HL-60 (cell line): ENCODE results near the gene CNOT11.

Experiments used
- TF ChIP-seq, protein P1 (sequence below): IDR thresholded peaks from one replicate; pipeline ENCODE4 v1.5.1; 2011; ENCODE audit warnings: low read length, control low read depth, inconsistent platforms; ENCODE audit not compliant: insufficient read depth
- TF ChIP-seq, protein P2 (sequence below): IDR thresholded peaks from 2 replicates; pipeline ENCODE4 v1.6.1; 2012; ENCODE audit warnings: low read depth; ENCODE audit not compliant: insufficient replicate concordance

DNA sequence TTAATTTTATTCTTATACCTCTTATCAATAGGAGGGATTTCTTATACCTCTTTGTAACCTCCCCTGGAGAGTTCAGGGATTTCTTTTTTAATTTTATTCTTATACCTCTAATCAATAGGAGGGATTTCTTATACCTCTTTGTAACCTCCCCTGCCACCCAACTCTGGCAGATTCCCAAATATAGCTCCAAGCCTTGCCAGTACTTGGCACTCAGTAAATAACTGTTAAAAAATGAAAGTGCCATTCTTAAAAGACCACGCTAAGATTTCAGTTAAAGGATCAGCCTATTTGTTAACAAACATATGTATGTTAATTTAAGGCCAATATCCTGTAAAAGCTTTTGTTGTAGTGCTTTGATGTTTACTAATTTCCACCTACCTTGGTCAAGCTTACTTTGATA lies 51.0 kb downstream of the CNOT11 start:
- TF ChIP-seq, protein P1, sequence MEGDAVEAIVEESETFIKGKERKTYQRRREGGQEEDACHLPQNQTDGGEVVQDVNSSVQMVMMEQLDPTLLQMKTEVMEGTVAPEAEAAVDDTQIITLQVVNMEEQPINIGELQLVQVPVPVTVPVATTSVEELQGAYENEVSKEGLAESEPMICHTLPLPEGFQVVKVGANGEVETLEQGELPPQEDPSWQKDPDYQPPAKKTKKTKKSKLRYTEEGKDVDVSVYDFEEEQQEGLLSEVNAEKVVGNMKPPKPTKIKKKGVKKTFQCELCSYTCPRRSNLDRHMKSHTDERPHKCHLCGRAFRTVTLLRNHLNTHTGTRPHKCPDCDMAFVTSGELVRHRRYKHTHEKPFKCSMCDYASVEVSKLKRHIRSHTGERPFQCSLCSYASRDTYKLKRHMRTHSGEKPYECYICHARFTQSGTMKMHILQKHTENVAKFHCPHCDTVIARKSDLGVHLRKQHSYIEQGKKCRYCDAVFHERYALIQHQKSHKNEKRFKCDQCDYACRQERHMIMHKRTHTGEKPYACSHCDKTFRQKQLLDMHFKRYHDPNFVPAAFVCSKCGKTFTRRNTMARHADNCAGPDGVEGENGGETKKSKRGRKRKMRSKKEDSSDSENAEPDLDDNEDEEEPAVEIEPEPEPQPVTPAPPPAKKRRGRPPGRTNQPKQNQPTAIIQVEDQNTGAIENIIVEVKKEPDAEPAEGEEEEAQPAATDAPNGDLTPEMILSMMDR = no peak
- TF ChIP-seq, protein P2, sequence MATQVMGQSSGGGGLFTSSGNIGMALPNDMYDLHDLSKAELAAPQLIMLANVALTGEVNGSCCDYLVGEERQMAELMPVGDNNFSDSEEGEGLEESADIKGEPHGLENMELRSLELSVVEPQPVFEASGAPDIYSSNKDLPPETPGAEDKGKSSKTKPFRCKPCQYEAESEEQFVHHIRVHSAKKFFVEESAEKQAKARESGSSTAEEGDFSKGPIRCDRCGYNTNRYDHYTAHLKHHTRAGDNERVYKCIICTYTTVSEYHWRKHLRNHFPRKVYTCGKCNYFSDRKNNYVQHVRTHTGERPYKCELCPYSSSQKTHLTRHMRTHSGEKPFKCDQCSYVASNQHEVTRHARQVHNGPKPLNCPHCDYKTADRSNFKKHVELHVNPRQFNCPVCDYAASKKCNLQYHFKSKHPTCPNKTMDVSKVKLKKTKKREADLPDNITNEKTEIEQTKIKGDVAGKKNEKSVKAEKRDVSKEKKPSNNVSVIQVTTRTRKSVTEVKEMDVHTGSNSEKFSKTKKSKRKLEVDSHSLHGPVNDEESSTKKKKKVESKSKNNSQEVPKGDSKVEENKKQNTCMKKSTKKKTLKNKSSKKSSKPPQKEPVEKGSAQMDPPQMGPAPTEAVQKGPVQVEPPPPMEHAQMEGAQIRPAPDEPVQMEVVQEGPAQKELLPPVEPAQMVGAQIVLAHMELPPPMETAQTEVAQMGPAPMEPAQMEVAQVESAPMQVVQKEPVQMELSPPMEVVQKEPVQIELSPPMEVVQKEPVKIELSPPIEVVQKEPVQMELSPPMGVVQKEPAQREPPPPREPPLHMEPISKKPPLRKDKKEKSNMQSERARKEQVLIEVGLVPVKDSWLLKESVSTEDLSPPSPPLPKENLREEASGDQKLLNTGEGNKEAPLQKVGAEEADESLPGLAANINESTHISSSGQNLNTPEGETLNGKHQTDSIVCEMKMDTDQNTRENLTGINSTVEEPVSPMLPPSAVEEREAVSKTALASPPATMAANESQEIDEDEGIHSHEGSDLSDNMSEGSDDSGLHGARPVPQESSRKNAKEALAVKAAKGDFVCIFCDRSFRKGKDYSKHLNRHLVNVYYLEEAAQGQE = no peak
